AG04449 (cell line): ENCODE data around the gene METTL22.

Experiments
- CTCF ChIA-PET: fragments of 350-600 bp; formaldehyde crosslinking; extraction: SDS; loops from one replicate; lab custom pipeline; 2021; ENCODE audit warnings: antibody characterized with exemption; lab: Yijun Ruan, JAX
- POLR2A ChIA-PET: fragments of 400-600, 350-600 bp; formaldehyde crosslinking; extraction: SDS; loops from one replicate; lab custom pipeline; 2020; ENCODE audit warnings: antibody characterized with exemption, inconsistent platforms; lab: Yijun Ruan, JAX
- DNase-seq: peaks from one replicate; pipeline ENCODE4 v3.0.0-alpha.2; 2010; ENCODE audit warnings: low read depth, low spot score
- H3K4me3 ChIP-seq: 2 replicates; pipeline ENCODE4 v1.5.1; 2011; ENCODE audit warnings: low read depth, mild to moderate bottlenecking, control low read depth, low read length
- TF ChIP-seq, protein P1 (sequence below): IDR thresholded peaks from one replicate; pipeline ENCODE4 v1.5.1; 2011; ENCODE audit warnings: mild to moderate bottlenecking, moderate library complexity, low read length, control low read depth, inconsistent platforms; ENCODE audit not compliant: insufficient read depth; ENCODE audit errors: missing control alignments

The METTL22 gene

DNA sequence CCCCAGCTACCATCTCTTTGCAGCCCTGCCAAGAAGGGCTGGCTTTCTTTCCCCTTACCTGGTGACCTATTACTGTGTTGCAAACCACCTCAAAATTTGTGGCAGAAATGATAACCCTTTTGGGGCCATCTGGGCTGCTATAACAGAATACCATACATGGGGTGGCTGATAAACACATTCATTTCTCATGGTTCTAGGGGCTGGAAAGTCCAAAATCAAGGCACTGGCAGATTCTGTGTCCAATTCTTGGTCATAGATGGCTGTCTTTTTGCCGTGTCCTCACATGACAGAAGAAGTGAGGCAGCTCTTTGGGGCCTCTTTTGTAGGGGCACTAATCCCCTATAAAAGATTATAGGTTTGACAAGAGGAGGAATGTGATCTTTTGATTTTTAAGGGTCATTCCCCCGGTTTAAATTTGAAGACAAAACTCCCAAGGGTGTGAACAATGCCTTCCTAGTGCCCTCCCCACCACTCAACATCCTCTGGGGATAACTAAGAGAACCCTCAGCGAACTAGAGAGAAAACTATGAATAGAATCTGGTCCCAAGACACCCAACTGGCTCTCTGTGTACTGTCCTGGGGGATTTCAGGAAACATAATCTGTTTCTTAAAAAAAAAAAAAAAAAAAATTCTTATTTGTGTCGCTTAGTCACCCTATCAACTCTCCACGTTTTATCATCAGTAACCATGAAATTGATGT is 1.7 kb upstream of the METTL22 start:
- POLR2A ChIA-PET: no interaction called here
- TF ChIP-seq, protein P1, sequence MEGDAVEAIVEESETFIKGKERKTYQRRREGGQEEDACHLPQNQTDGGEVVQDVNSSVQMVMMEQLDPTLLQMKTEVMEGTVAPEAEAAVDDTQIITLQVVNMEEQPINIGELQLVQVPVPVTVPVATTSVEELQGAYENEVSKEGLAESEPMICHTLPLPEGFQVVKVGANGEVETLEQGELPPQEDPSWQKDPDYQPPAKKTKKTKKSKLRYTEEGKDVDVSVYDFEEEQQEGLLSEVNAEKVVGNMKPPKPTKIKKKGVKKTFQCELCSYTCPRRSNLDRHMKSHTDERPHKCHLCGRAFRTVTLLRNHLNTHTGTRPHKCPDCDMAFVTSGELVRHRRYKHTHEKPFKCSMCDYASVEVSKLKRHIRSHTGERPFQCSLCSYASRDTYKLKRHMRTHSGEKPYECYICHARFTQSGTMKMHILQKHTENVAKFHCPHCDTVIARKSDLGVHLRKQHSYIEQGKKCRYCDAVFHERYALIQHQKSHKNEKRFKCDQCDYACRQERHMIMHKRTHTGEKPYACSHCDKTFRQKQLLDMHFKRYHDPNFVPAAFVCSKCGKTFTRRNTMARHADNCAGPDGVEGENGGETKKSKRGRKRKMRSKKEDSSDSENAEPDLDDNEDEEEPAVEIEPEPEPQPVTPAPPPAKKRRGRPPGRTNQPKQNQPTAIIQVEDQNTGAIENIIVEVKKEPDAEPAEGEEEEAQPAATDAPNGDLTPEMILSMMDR: no peak
- DNase-seq: no peak
- CTCF ChIA-PET: interaction anchor here (7.5 kb wide), 1 partner anchor 51 kb away, joined by 43 read pairs; no protein-coding TSS in a partner anchor
- no peak overlapping the region for H3K4me3 ChIP-seq

- no peak overlapping the region for H3K4me3 ChIP-seq
- TF ChIP-seq, protein P1: no peak
- ChIA-PET POLR2A (no interaction called here), CTCF (interaction anchor here (7.5 kb wide), 1 partner anchor 52 kb away, joined by 43 read pairs; no protein-coding TSS in a partner anchor)
- no peak for DNase-seq
These were observed 963 bp upstream of the METTL22 start for GRCh38 chr16:8620535-8620934.

- H3K4me3 ChIP-seq: peak overlapping the region; percentile 99
- TF ChIP-seq, protein P1: no peak
- ChIA-PET CTCF (interaction anchor here (7.5 kb wide), 1 partner anchor 52 kb away, joined by 43 read pairs; no protein-coding TSS in a partner anchor), POLR2A (no interaction called here)
- DNase-seq: no peak
These were observed 301 bp upstream of the METTL22 start for GRCh38 chr16:8621222-8621571.

- CTCF ChIA-PET: interaction anchor here (0.9 to 7.5 kb wide), 4 partner anchors 10 to 53 kb away, joined by 3 to 43 read pairs (median 4); no protein-coding TSS in a partner anchor
- POLR2A ChIA-PET: no interaction called here
- DNase-seq: no peak
- peak overlapping the region; percentile 99 for H3K4me3 ChIP-seq
- TF ChIP-seq, protein P1: no peak
These were observed 788 bp downstream of the METTL22 start for GRCh38 chr16:8622315-8622656.

GRCh38 chr16:8623634-8624033 is 2.1 kb downstream of the METTL22 start:
- TF ChIP-seq, protein P1: no peak
- CTCF ChIA-PET: interaction anchor here (3.0 to 7.5 kb wide), 2 partner anchors 51 to 55 kb away, joined by 9 to 43 read pairs; no protein-coding TSS in a partner anchor
- no peak overlapping the region for H3K4me3 ChIP-seq
- DNase-seq: no peak
- POLR2A ChIA-PET: no interaction called here

DNA sequence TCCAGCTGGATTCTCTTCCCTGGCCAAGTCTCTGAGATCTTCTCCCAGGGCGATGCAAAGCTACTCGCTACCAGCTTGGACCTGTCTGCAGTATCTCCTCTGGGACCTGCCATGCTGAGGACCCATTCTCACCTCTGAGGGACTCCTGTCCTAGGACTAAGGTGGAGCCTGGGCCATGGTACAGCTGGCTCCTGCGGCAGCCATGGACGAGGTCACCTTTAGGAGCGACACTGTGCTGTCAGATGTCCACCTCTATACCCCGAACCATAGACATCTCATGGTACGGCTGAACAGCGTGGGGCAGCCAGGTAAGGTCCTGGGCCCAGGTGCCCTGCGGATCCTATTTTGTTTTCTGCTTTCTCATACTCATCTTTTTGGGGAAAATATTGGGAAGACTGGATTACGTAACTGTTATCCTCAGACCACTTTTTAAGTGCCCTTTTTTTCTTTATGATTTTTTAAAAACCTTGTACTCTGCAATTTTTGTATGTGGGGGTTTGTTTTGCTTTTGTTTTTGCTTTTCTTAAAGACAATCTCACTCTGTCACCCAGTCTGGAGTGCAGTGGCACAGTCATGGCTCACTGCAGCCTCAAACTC is 4.1 kb downstream of the METTL22 start:
- no peak for DNase-seq
- POLR2A ChIA-PET: no interaction called here
- CTCF ChIA-PET: interaction anchor here (3.0 kb wide), 1 partner anchor 53 kb away, joined by 9 read pairs; no protein-coding TSS in a partner anchor
- TF ChIP-seq, protein P1: no peak
- H3K4me3 ChIP-seq: no peak overlapping the region
